ENCODE results near the gene CHCHD10.

Gene CHCHD10

DNA sequence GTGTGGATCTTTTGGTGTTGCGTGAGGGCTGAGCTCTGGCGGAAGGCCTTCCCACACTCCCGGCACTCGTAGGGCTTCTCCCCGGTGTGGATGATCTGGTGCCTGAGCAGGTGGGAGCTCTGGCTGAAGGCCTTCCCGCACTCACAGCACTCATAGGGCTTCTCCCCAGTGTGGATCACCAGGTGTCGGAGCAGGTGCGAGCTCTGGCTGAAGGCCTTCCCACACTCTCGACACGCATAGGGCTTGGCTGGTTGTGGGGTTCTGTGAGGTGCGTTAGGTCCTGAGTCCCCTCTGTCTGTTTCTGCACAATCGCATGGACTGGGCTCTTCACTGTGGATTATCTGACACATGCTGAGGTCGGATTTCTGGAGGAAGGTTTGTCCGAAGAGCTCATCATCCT is 23.3 kb downstream of the CHCHD10 start:
- no peak for TF ChIP-seq TCF12 (IDR thresholded peaks at IDR 0.05; ENCODE audit: low read depth)
- TF ChIP-seq CREB1 (IDR thresholded peaks at IDR 0.05; ENCODE audit: low read depth) = no peak
- no peak for TF ChIP-seq TEAD4 (IDR thresholded peaks at IDR 0.05)
- TF ChIP-seq RAD21 (IDR thresholded peaks at IDR 0.05; ENCODE audit: low read depth) = no peak
- no peak for TF ChIP-seq ZBTB7A (IDR thresholded peaks at IDR 0.05; ENCODE audit: low read depth)
- no peak for TF ChIP-seq NFIC (IDR thresholded peaks at IDR 0.05)
- no peak for TF ChIP-seq EGR1 (IDR thresholded peaks at IDR 0.05)
- no peak for TF ChIP-seq YY1 (IDR thresholded peaks at IDR 0.05; ENCODE audit: low read depth)
- no peak for TF ChIP-seq EP300 (IDR thresholded peaks at IDR 0.05; ENCODE audit: borderline replicate concordance)
- TF ChIP-seq FOXM1 (IDR thresholded peaks at IDR 0.05; ENCODE audit: borderline replicate concordance, low read depth) = no peak
- TF ChIP-seq CEBPB (IDR thresholded peaks at IDR 0.05) = no peak
- TF ChIP-seq, protein P1, sequence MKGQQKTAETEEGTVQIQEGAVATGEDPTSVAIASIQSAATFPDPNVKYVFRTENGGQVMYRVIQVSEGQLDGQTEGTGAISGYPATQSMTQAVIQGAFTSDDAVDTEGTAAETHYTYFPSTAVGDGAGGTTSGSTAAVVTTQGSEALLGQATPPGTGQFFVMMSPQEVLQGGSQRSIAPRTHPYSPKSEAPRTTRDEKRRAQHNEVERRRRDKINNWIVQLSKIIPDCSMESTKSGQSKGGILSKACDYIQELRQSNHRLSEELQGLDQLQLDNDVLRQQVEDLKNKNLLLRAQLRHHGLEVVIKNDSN (IDR thresholded peaks at IDR 0.05) = no peak
- TF ChIP-seq, protein P2, sequence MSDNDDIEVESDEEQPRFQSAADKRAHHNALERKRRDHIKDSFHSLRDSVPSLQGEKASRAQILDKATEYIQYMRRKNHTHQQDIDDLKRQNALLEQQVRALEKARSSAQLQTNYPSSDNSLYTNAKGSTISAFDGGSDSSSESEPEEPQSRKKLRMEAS (IDR thresholded peaks at IDR 0.05) = no peak
- TF ChIP-seq, protein P3, sequence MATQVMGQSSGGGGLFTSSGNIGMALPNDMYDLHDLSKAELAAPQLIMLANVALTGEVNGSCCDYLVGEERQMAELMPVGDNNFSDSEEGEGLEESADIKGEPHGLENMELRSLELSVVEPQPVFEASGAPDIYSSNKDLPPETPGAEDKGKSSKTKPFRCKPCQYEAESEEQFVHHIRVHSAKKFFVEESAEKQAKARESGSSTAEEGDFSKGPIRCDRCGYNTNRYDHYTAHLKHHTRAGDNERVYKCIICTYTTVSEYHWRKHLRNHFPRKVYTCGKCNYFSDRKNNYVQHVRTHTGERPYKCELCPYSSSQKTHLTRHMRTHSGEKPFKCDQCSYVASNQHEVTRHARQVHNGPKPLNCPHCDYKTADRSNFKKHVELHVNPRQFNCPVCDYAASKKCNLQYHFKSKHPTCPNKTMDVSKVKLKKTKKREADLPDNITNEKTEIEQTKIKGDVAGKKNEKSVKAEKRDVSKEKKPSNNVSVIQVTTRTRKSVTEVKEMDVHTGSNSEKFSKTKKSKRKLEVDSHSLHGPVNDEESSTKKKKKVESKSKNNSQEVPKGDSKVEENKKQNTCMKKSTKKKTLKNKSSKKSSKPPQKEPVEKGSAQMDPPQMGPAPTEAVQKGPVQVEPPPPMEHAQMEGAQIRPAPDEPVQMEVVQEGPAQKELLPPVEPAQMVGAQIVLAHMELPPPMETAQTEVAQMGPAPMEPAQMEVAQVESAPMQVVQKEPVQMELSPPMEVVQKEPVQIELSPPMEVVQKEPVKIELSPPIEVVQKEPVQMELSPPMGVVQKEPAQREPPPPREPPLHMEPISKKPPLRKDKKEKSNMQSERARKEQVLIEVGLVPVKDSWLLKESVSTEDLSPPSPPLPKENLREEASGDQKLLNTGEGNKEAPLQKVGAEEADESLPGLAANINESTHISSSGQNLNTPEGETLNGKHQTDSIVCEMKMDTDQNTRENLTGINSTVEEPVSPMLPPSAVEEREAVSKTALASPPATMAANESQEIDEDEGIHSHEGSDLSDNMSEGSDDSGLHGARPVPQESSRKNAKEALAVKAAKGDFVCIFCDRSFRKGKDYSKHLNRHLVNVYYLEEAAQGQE (IDR thresholded peaks at IDR 0.05; ENCODE audit: low read depth) = no peak
- TF ChIP-seq TAF1 (IDR thresholded peaks at IDR 0.05; ENCODE audit: low read depth) = no peak

DNA sequence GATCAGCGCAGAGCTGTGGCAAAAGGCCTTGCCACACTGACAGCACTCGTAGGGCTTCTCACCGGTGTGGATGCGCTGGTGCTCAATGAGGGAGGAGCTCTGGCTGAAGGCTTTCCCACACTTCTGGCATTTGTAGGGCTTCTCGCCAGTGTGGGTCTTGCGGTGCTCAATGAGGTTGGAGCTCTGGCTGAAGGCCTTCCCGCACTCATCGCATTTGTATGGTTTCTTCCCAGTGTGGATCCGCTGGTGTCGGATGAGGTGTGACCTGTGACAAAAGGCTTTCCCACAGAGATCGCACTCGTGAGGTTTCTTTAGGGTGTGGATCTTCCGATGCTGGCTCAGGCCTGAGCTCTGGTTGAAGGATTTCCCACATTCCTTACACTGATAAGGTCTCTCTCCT is 23.8 kb downstream of the CHCHD10 start:
- TF ChIP-seq, protein P3 (IDR thresholded peaks at IDR 0.05; ENCODE audit: low read depth) = no peak
- TF ChIP-seq CREB1 (IDR thresholded peaks at IDR 0.05; ENCODE audit: low read depth) = no peak
- TF ChIP-seq EP300 (IDR thresholded peaks at IDR 0.05; ENCODE audit: borderline replicate concordance) = no peak
- TF ChIP-seq TAF1 (IDR thresholded peaks at IDR 0.05; ENCODE audit: low read depth) = no peak
- TF ChIP-seq YY1 (IDR thresholded peaks at IDR 0.05; ENCODE audit: low read depth) = no peak
- no peak for TF ChIP-seq TCF12 (IDR thresholded peaks at IDR 0.05; ENCODE audit: low read depth)
- no peak for TF ChIP-seq RAD21 (IDR thresholded peaks at IDR 0.05; ENCODE audit: low read depth)
- TF ChIP-seq, protein P2 (IDR thresholded peaks at IDR 0.05) = no peak
- TF ChIP-seq NFIC (IDR thresholded peaks at IDR 0.05) = no peak
- TF ChIP-seq FOXM1 (IDR thresholded peaks at IDR 0.05; ENCODE audit: borderline replicate concordance, low read depth) = no peak
- TF ChIP-seq CEBPB (IDR thresholded peaks at IDR 0.05) = no peak
- no peak for TF ChIP-seq TEAD4 (IDR thresholded peaks at IDR 0.05)
- TF ChIP-seq, protein P1 (IDR thresholded peaks at IDR 0.05) = no peak
- no peak for TF ChIP-seq EGR1 (IDR thresholded peaks at IDR 0.05)
- TF ChIP-seq ZBTB7A (IDR thresholded peaks at IDR 0.05; ENCODE audit: low read depth) = no peak

DNA sequence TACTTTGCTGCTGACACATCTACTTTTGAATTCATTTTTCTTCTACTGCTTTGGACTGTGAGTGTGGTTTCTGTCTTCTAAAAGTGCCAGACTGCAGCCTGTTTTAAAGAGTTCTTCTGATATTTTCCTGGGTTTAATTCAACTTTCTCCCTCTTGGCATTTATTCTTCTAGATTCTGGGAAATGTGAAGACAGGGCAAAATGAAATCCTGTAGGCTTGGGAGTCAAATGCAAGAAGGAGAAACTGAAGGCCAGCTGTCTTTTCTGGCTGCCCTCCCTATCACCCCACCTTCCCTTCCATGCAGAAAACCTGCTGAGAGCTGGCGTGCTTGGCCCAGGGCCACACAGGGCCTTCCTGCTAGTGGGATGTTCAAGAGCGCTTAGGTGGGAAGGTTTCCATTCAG is 24.5 kb downstream of the CHCHD10 start:
- TF ChIP-seq, protein P2 (IDR thresholded peaks at IDR 0.05) = no peak
- TF ChIP-seq EP300 (IDR thresholded peaks at IDR 0.05; ENCODE audit: borderline replicate concordance) (no peak), ZBTB7A (IDR thresholded peaks at IDR 0.05; ENCODE audit: low read depth) (no peak)

DNA sequence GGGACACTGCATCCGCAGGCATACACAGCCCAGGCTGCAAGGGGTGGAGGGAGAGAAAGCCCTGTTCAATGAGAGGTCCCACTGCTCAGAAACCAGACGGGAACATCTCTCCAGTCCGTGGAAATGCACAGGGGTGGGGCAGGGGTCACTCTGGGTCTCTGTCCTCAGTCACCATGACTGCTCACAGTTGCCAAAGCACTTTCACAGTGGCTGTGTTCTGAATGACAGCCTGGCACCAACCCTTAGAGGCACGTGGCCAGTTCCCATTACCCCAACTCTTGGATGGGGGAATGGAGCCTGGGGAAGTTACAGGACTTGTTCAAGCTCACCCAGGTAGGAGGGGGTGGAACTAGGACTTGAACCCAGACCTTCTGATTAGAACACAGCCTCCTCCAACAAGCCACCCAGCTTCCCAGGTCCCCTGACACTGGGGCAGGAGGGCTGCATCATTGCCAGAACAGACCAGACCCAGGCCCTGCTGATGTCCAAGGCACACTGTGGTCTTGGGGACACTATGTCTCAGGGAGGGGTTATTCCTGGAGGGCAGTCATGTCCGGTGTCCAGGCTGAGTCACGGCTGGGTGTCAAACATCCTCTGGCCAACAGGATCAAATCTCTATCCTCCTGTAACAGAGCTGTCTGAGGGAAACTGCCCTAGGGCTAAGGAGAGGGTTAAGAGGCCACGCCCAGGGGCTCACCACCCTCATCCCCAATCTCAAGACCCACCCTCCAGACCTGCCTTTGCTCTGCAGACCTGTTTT is 25.1 kb downstream of the CHCHD10 start:
- TF ChIP-seq RAD21 (IDR thresholded peaks at IDR 0.05; ENCODE audit: low read depth) (no peak), CEBPB (IDR thresholded peaks at IDR 0.05) (no peak), EGR1 (IDR thresholded peaks at IDR 0.05) (no peak), TCF12 (IDR thresholded peaks at IDR 0.05; ENCODE audit: low read depth) (no peak), NFIC (IDR thresholded peaks at IDR 0.05) (no peak), CREB1 (IDR thresholded peaks at IDR 0.05; ENCODE audit: low read depth) (no peak), FOXM1 (IDR thresholded peaks at IDR 0.05; ENCODE audit: borderline replicate concordance, low read depth) (no peak)
- TF ChIP-seq, protein P2 (IDR thresholded peaks at IDR 0.05) = no peak
- TF ChIP-seq, protein P3 (IDR thresholded peaks at IDR 0.05; ENCODE audit: low read depth) = no peak
- TF ChIP-seq, protein P1 (IDR thresholded peaks at IDR 0.05) = no peak
